Ascending aorta (tissue), 2 donors: ENCODE results near the gene IER5. TPM values are rescaled to one million over a fixed set of nuclear protein-coding genes. Genes with fewer than 3 reads are reported as not detected.

ENCODE experiments used
- DNase-seq, 2 donors: peaks; one replicate each; pipeline ENCODE4 v3.0.0-alpha.2; 2019; ENCODE audit warnings: low spot score in 2 of 2
- H3K27ac ChIP-seq, 2 donors: fragments of 200-600 bp; sonication (generic); one replicate each; pipeline ENCODE4 v1.5.1; 2016 to 2017; ENCODE audit warnings: mild to moderate bottlenecking in 1 of 2
- H3K27me3 ChIP-seq: fragments of 200-600 bp; sonication (generic); one replicate; pipeline ENCODE4 v1.5.1; 2017
- H3K36me3 ChIP-seq, 2 donors: fragments of 200-600 bp; sonication (generic); one replicate each; pipeline ENCODE4 v1.5.1; 2016
- H3K4me1 ChIP-seq, 2 donors: fragments of 200-600 bp; sonication (generic); one replicate each; pipeline ENCODE4 v1.5.1; 2016 to 2017; ENCODE audit warnings: mild to moderate bottlenecking in 1 of 2
- H3K4me3 ChIP-seq, 2 donors: fragments of 200-600 bp; sonication (generic); one replicate each; pipeline ENCODE4 v1.5.1; 2016 to 2017; ENCODE audit warnings: mild to moderate bottlenecking in 1 of 2
- H3K9me3 ChIP-seq, 2 donors: fragments of 200-600 bp; sonication (generic); one replicate each; pipeline ENCODE4 v1.5.1; 2016
- intact Hi-C: fragments of 100-400 bp; cut with DNase I; formaldehyde crosslinking; loops from one replicate; pipeline ENCODE4 v1.15.1; 2023
- total RNA-seq: library from RNA; depleted of rRNA; stranded (reverse); fragments of >200 nt; gene quantifications from one replicate; pipeline ENCODE4 v1.1.0, GENCODE V29; 2016
- TF ChIP-seq, protein P1 (sequence below), 3 experiments: fragments of 200-600 bp in 2 of 3; fragments of 450-650 bp in 1 of 3; sonication (generic) in 2 of 3; IDR thresholded peaks; one replicate each; pipeline ENCODE4 v1.5.1; 2016 to 2019; ENCODE audit warnings: antibody characterized with exemption in 3 of 3, mild to moderate bottlenecking in 1 of 3, moderate library complexity in 1 of 3

The IER5 gene
- total RNA-seq, 1 donor from 2014 or later: 47.9 TPM

DNA sequence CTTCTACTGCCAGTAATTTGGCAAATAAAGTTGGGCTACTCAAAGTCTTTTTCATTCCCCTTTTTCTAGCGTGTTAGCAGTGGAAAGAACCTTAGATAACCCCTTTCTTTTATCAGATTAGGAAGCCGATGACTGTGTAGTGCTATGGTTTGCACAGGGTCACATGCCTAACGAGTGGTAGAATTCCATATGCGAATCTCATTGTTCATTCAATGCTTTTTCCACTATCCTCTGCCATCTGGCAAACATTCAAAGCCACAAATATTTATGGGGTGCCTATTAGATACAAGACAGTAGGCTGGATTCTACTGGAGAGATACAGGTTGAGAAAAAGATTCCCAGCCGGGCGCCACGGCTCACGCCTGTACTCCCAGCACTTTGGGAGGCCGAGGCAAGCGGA is 14.9 kb upstream of the IER5 start:
- Histone ChIP-seq H3K27ac (no peak overlapping the region), H3K9me3 (no peaks in the 10 kb centered on the region), H3K4me3 (no peak overlapping the region), H3K36me3 (no peaks in the 10 kb centered on the region), H3K27me3 (no peaks in the 10 kb centered on the region), H3K4me1 (no peaks in the 10 kb centered on the region)
- intact Hi-C loops: no loop called here
- TF ChIP-seq, protein P1, sequence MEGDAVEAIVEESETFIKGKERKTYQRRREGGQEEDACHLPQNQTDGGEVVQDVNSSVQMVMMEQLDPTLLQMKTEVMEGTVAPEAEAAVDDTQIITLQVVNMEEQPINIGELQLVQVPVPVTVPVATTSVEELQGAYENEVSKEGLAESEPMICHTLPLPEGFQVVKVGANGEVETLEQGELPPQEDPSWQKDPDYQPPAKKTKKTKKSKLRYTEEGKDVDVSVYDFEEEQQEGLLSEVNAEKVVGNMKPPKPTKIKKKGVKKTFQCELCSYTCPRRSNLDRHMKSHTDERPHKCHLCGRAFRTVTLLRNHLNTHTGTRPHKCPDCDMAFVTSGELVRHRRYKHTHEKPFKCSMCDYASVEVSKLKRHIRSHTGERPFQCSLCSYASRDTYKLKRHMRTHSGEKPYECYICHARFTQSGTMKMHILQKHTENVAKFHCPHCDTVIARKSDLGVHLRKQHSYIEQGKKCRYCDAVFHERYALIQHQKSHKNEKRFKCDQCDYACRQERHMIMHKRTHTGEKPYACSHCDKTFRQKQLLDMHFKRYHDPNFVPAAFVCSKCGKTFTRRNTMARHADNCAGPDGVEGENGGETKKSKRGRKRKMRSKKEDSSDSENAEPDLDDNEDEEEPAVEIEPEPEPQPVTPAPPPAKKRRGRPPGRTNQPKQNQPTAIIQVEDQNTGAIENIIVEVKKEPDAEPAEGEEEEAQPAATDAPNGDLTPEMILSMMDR (IDR thresholded peaks at IDR 0.05): no peak
- DNase-seq: no peak

DNA sequence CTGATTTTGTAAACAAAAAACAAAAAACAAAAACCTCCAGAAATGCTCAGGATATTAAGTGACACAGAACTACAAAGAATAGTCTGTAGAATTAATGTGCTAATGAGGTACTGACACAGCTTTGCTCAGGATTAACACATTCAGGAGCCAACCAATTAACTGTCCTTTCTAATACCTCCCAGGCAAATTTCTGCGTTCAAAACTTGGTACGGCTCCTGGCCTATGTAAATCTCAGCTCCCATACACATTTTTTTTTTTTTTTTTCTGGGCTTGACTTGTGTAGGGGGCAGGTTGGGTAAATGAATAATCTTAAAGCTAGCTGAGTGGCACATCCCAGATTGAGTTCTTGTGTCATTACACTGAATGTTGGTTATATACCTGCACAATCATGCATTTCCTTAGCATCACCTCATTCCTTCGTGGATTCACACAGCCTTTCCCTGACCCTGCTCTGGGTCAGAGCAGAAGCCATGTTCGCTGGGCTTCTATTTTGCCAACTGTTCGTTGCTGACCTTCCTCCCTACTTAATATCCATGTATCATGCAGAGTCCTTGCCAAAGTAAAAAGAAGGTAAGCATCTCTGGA is 12.6 kb upstream of the IER5 start:
- DNase-seq: no peak
- intact Hi-C loops: no loop called here
- H3K27ac ChIP-seq: no peak overlapping the region

DNA sequence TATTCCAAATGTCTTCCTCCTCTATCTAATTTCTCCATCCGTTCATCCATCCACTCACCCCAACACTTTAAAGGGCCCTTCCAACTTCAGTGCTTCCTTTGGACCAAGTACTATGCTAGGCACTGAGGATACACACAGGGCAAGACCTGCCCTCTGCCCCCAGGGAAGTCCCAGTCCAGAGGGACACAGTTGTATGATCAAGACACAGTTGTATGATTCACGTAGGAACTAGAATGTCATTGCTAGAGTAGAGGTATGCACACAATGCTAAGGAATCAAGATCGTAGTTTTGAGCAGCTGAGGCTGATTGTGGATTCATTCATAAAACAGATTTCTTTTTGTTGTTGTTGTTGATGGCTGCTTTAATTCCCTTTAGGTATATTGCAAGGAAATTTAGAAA is 11.6 kb upstream of the IER5 start:
- TF ChIP-seq, protein P1 (IDR thresholded peaks at IDR 0.05): no peak
- intact Hi-C loops: no loop called here
- no peak overlapping the region for H3K27ac ChIP-seq
- H3K4me1 ChIP-seq: no peaks in the 10 kb centered on the region
- H3K4me3 ChIP-seq: no peak overlapping the region
- H3K36me3 ChIP-seq: no peaks in the 10 kb centered on the region
- H3K27me3 ChIP-seq: no peaks in the 10 kb centered on the region
- DNase-seq: no peak
- no peaks in the 10 kb centered on the region for H3K9me3 ChIP-seq

More for the DNA sequence above, 12.6 kb upstream of the IER5 start:
- H3K4me3 ChIP-seq: no peak overlapping the region
- H3K27me3 ChIP-seq: no peaks in the 10 kb centered on the region
- no peaks in the 10 kb centered on the region for H3K9me3 ChIP-seq
- TF ChIP-seq, protein P1 (IDR thresholded peaks at IDR 0.05): no peak
- H3K36me3 ChIP-seq: no peaks in the 10 kb centered on the region
- no peaks in the 10 kb centered on the region for H3K4me1 ChIP-seq

DNA sequence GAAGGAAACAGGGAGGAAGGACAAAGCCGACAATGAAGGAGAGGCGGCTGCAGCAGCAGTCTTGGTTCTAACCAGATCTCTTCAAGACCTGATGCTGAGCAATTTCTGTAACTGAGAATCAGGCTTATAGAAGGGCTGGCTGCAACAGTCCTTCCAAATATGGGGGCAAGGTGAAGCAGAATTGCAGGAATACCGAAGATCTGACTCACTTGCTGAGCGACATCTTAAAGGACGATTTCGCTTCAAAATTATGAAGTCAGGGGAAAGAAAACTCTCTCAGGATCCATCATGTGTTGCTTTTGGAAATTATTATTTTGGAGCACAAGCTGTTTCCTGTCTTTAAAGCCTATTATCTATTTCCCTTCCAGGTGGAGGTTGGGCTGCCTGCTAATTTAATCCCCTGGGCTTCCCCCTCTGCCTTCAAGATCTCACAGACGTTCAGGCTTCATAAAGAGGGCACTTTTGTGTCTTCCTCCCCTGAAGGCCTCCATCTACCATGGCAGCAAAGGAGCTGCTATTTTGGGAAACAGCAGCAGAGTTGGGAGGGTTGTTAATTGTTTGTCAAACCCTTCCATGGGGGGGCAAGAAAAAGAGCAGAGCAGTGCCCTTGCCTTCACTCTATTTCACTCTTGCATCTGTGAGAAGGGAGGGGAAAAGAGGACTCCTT is 10.8 kb upstream of the IER5 start:
- intact Hi-C loops: no loop called here
- H3K27ac ChIP-seq: no peak overlapping the region
- no peaks in the 10 kb centered on the region for H3K4me1 ChIP-seq
- TF ChIP-seq, protein P1 (IDR thresholded peaks at IDR 0.05): no peak
- no peaks in the 10 kb centered on the region for H3K27me3 ChIP-seq
- H3K36me3 ChIP-seq: no peaks in the 10 kb centered on the region
- H3K4me3 ChIP-seq: no peak overlapping the region
- DNase-seq: no peak
- no peaks in the 10 kb centered on the region for H3K9me3 ChIP-seq

DNA sequence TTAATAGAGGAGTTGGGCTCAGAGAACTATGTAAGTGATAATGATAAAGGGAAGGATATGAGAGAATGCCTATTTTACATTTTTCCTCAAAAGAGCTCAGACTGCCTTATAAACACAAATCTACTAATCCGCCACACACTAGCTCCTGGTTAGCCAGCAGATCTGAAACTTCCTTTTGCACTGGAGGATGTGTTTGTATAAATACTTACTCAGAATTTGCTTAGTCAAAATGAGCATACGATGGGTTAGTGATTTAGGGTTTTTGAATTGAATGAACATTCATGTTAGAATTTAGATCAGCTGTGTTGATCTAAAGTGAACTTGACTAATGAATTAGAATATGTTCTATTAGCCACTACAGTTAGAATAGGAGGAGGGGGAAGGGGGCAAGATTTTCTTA is 9.1 kb upstream of the IER5 start:
- Histone ChIP-seq H3K27me3 (no peaks in the 10 kb centered on the region), H3K4me3 (no peak overlapping the region), H3K9me3 (no peaks in the 10 kb centered on the region), H3K27ac (no peak overlapping the region), H3K36me3 (no peaks in the 10 kb centered on the region), H3K4me1 (no peaks in the 10 kb centered on the region)
- TF ChIP-seq, protein P1 (IDR thresholded peaks at IDR 0.05): no peak
- DNase-seq: no peak
- intact Hi-C loops: no loop called here
